NCI-H2196 treated with DMSO at 0.1 percent for 48 hours (cell line): ENCODE results near the gene ARMH4.
"Not testable (repeated sequence)": the region's sequence is repeated elsewhere in the genome, so short reads cannot be mapped to it uniquely, and the experiment has no call there.

Experiments
- DNase-seq: peaks from one replicate; lab custom pipeline; 2025; ENCODE audit not compliant: unreplicated experiment; lab: John Stamatoyannopoulos, UW

Gene ARMH4

DNA sequence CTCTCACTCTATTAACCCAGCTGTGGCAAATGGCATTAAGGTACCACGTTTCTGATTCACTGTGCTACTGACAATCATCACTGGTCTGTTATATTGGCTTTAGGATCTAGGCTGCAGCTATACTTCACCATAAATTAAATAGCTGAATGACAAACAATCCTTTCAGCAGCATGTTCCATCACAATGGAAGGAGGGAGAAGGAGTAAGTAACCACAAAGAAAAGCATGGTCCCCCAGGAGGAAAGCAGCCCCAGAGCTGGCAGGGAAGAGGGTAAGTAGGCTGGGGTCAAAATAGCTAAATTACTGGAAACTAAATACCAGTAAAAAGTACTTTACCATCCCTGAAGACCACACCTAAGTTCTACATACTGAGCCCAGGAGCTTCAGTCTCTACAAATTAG, 2.8 kb downstream of the ARMH4 start:
- no peak for DNase-seq

DNA sequence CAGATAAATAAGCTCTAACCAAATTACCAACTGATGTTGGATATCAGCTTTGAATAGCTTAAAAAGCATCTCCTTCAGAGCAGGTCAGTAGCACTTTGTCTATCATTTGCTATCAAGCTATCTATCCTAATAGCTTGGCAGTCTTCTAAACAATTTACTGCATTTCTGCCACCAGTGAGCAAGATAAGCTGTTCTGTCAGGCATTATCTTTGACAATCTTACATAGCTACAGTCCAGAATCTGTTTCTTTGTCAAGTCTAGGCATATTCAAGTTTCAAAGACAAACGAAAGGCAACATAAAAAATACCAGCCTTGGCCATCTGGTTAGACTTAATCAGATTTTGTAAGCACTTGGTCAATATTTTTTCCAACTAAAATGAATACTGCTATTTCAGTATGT, 5.6 kb downstream of the ARMH4 start:
- DNase-seq, result no peak

DNA sequence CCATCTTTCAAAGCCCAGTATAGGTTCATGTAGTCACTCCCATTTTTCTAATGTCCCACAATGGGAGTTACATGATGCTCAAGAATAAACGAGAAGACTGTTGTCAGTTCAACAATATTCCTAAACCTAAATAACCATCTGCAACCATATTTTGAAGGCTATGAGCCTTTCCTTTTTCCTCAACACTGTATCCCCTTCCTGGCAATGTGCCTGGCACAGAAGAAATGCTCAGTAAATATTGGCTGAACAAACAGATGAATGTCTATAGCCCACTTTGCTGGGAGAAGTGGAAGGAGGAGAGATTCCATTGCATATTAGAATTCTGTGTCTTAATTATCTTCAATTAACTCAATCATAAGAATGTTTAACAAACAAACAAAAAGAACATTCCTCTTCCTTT, 6.1 kb downstream of the ARMH4 start:
- DNase-seq, result no peak

GRCh38 chr14:58143106-58143505, 8.9 kb downstream of the ARMH4 start:
- no peak for DNase-seq

- DNase-seq, result no peak
Observed at GRCh38 chr14:58141893-58142292, 10.1 kb downstream of the ARMH4 start.

GRCh38 chr14:58138714-58139482, 13.1 kb downstream of the ARMH4 start:
- no peak for DNase-seq

GRCh38 chr14:58138031-58138713, 13.8 kb downstream of the ARMH4 start:
- no peak for DNase-seq

DNA sequence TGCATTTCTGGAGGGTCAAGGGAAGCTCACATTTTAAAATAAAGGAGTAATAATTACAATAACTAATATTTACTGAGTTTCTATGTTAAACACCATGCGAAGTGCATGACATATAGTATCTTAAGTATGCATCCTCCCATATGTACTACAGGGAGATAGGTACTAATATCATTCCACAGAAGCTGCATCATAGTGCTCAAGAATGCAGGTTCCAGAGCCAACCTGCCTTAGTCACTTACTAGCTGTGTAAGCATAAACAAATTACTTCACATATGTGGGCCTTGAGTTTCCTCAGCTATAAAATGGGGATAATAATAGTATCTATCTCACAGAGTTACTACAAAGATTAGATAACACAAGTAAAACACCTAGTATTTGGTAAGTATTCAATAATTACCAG, 18.3 kb downstream of the ARMH4 start:
- no peak for DNase-seq

- DNase-seq, result no peak
Observed at GRCh38 chr14:58131386-58131785, 20.6 kb downstream of the ARMH4 start.

DNA sequence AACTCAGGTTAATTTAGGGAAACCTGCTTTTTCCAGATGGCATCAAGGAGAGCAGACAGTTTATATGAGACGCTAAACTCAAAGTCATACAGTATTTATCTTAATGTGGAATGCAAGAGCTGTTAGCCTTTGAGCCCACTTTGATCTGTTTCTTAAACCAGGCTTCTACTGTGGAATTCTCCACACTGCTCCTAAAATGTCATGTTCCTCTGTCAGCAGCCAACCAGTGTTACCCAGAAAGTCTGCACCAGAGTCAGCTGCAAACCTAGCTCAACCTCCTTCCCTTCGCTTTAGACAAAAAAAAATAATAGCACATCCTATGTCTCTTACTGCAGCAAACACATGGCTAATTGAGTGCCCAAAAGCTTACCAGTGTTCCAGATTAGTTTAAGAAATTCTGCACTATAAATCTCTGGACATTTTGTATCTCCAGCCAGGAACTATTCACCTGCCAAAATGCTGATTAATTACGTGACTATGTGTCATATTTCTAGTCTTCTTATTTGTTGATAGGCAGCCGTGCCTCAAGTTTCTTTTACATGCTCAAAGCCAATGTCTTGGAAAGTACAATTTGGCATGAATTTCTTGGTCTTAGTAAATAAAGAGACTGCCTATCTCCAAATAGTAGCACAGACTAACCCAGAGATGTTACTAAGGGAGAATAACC, 21.8 kb downstream of the ARMH4 start:
- DNase-seq, result no peak

DNA sequence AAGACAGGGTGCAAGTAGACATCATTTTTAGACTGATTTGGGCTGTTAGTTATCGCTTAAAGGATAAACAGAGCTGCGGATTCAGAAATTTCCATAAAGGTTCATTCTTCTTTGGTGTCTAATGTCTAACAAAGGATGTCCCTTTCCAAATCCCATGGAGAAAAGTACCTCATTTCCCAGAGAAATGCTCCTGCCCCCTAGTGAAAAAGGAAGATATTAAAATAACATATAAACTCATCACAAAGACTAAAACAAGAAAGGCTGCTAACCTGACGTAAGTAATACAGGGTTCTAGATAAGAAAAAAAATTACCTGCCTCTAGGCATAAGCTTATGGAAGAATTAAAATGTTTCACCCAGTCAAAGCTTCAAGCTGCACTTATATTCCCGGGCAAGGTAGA, 22.8 kb downstream of the ARMH4 start:
- DNase-seq, result no peak

DNA sequence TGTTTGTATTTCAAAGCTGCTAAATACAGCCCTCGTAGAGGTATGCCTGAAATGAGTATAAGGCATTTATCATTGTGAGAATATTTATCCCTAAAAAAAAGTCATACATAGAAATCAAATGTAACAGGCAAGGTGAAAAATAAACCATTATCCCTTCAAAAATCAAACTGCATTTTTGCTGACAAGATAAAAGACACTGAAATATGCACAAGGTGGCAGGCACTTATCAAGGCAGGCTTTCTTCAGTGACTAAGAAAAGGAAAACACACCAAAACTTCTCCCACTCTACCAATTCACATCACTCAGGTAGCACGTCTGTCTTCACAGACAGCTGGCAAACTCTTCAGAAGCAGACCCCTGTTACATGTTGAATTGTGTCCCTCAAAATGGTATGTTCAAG, 23.6 kb downstream of the ARMH4 start:
- DNase-seq, result no peak

DNA sequence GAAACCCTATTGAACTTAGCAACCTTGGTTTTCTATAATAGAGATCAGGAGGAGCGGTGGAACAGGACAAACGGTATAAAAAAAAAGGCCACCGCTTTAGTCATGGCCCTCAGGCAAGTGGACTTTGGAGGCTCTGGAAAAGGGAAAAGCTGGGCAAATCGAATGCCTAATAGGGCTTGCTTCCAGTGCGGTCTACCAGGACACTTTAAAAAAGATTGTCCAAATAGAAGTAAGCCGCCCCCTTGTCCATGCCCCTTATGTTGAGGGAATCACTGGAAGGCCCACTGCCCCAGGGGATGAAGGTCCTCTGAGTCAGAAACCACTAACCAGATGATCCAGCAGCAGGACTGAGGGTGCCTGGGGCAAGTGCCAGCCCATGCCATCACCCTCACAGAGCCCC, 29.5 kb downstream of the ARMH4 start:
- DNase-seq, result not testable (repeated sequence)

DNA sequence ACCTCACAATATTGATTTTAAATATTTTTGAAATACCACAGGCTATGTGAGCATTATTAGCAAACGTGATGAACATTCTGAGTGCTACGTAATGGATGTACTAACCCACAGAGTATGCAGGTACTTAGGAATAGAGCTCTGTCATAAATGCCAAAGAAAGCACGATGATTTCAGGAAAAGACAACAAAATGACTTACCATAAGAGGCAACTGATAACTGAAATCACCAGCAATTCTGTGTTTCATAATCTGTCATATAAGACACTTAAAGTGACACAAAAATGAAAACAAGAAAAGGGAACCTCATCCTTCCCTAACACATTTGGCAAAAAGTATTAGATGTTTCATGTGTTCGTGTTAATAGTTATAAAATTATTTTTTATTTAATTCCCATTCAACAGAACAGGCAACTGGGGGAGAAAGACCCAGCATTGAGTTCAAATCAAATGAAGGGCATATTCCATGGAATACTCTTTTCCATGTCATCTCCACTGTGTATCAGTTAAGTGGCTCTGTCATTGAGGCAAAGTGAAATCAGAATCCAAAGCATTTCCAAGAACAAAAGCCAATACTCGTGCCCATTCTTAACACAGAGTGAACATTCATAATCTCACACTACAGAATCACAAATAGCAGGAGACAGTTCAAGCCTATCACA, 30.4 kb downstream of the ARMH4 start:
- no peak for DNase-seq

DNA sequence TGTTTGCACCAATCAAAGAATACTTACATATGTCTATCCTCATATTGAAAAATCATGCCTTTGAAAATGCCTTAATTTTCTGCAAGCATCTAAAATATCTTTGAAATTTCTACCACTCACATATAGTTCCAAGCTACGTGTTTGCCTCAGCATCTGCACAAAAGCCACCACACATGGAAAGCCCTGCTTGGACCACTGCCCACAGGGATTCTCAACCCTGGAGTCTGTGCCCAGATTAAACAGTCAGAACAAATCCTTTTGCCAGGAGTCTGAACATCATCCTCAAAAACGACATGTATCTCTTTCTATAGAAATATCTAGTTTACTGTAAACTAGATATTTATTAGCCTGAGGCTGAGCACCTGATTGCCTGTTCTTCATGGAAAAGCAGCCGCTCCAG, 32.6 kb downstream of the ARMH4 start:
- no peak for DNase-seq

DNA sequence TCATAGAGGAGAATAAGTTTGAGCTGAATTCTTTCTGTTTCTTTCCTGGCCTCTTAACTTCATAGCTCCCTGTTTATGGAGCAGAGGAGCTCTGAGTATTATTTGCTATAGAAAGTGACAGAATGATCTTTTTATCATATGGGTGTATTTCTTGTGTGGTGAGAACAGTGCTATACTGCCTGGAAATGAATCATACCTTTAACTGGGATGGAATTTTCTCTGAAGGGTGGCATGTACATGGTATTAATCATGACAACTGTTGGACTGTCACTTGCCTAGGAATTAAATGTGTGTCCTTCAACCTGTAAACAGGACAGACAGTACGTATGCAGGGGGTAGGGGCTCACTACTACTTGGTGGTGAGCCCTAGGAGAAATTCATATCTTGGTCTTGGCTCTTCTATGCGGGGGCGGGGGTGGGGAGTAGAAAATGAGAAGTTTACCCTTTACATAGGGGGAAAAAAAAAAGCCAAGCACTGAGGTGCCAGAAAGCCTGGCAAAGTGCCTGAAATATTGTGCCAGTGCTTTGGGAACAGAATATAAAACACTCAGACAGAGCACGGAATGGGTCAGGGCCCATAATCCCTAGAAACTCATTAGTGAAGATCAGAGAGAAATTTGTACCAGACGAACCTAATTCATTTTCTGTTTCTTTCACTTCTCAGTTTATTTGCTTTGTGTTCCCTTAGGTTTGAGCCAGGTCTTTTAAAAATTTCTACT, 33.8 kb downstream of the ARMH4 start:
- no peak for DNase-seq

GRCh38 chr14:58109744-58110143, 42.3 kb downstream of the ARMH4 start:
- DNase-seq, result no peak

- no peak for DNase-seq
Observed at GRCh38 chr14:58108717-58109116, 43.3 kb downstream of the ARMH4 start.

- DNase-seq, result peak; percentile 20
Observed at GRCh38 chr14:58107947-58108552, 44.0 kb downstream of the ARMH4 start.

- DNase-seq, result no peak
Observed at GRCh38 chr14:58107041-58107440, 45.0 kb downstream of the ARMH4 start.

- no peak for DNase-seq
Observed at GRCh38 chr14:58106446-58106845, 45.6 kb downstream of the ARMH4 start.
